Activated gamma-delta T cell treated with anti-CD3 and anti-CD28 coated beads, Interleukin-2, amount 50 U/mL, for 16 hours (primary cell): Measurements from ENCODE around the gene GALNT10.

Experiments
- DNase-seq: peaks from one replicate; pipeline ENCODE4 v3.0.0-alpha.2; 2020; ENCODE audit warnings: low read depth

Gene GALNT10

DNA sequence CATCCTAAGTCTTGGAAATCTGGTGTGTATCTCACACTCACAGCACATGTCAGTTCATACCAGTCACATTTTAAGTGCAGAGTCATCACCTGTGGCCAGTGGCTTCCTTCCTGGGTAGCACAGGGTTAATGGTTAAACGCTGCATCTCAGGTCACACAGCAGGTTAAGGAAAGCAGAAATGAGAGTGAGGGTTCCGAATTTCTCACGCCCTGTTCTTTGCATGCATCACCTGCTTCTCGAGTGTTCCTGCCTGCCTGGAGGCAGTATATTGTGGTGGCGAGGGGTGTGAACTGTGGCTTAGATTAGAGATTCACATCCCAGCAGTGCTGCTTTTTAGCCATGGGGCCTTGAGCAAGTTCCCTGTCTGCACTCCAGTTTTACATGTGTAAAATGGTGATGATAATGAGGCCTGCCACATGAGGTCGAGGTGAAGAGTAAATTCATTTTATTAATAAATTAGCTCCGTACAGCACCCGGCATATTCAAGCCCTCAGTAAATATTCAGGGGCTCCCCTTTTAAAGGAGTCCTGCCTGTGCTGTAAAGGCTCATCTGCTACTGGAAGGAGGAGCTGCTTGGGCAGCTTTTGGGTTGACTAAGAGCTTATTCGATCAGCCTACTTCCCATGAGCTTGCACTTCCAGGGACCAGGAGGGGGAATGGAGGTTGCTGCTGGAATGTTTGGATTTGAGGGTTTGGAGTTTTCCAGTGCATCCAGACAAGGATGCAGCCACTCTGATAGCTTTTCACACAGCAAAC lies 194.1 kb downstream of the GALNT10 start:
- peak; percentile 12 for DNase-seq

- peak; percentile 14 for DNase-seq
Observed at GRCh38 chr5:154385236-154385512, 194.6 kb downstream of the GALNT10 start.

- DNase-seq, result no peak
Observed at GRCh38 chr5:154386952-154387629, 196.6 kb downstream of the GALNT10 start.

DNA sequence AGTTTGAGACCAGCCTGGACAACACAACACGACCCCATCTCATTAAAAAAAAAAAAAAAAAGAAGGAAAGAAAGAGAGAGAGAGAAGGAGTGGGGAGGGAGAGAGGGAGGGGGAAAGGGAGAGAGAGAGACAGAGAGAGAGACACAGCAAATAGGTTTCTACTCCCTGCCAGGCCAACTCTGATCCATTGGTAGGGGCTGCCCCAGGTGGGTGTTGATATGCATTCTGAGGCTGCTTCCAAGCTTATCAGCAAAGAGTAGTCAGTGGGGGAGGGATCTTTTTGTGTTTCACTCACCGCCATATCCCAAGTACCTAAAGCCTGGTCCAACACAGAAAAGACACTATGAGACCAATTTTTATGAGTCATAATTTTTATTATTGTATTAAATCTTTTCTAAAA lies 198.3 kb downstream of the GALNT10 start:
- DNase-seq, result no peak

DNA sequence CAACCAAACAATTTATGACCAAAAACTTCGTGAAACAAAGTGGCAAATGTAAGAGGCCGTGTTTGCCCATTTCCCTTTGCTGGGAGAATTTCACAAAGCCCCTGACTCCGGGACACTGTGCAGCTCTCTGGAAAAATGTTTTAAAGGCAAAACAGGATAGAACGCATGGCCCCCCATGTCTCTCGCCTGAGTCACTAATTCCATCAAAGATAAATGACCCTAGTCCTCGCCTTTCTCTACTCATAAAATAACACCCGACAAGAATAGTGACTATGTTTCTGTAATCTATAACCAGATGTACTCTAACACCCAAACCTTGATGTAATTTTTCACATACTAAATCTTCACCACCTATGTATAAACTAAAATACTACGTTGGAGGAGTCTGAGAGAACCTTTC lies 199.6 kb downstream of the GALNT10 start:
- DNase-seq, result no peak

GRCh38 chr5:154390746-154391359 lies 200.3 kb downstream of the GALNT10 start:
- no peak for DNase-seq

DNA sequence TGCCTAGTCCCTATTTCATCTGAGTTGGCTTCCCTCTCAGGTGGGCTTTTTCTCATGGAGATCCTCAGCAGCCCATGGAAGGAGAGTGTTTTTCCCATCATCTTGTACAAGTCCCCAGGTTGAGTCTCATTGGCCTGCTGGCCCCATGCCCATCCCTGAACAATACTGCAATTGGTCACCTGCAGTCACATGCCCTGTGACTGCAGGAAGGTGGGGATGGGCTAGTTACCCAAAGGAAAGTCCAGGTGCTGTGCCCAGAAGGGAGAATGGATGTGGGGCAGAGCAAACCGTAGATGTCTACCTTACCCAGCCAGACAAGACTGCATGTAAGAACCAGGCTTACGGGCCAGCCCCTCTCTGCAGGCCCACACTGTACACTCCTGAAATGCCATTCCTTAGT lies 201.3 kb downstream of the GALNT10 start:
- DNase-seq, result no peak

- DNase-seq, result no peak
Observed at GRCh38 chr5:154393850-154394249, 203.3 kb downstream of the GALNT10 start.

DNA sequence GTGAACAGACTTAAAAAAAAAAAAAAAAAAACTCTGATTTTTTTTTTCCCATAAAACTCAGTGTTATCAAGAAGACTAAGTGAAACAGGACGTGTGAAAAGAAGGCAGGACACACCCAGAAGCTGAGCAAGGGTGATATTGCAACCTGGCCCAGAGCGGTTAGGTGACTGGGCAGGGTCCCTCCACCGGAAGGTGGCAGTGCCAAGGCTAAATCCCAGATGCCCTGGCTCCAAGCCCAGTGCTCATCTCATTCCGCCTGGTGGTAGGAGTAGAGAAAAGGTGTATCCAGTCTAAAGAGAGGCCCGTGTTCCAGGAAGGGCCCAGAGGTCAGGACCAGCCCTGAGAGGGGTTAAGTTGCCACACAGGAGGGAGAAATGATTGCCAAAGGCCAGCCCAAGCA lies 203.8 kb downstream of the GALNT10 start:
- DNase-seq, result no peak

DNA sequence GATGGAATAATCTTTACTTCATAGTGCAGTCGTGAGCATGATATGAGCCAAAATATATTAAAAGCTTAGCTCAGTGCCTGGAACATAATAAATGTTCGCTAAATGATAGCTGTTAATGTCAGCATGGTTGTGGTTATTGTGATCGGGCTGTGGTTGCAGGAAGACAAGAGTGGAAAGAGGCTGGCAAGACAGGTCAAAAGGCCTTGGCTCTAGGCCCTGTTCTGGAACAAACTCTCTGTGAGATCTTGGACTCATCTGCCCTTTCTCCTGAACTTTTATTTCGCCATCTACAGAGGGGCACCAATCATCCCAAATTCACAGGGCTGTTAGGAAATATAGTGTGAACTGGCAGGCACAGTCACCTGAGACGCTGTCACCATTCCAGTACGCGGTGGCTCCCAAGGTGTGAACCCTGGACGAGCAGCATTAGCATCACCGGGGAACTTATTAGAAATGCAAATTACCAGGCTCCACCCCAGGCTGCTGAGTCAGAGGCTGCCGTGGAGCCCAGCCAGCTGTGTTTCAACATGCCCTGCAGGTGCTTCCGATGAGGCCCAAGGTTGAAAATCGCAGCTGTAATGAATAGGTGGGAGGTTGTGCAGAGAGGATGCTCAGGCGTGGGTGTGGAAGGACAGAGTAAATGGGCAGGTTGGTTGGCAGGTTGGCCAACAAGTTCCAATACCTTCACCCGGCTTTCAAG lies 205.0 kb downstream of the GALNT10 start:
- DNase-seq, result no peak

DNA sequence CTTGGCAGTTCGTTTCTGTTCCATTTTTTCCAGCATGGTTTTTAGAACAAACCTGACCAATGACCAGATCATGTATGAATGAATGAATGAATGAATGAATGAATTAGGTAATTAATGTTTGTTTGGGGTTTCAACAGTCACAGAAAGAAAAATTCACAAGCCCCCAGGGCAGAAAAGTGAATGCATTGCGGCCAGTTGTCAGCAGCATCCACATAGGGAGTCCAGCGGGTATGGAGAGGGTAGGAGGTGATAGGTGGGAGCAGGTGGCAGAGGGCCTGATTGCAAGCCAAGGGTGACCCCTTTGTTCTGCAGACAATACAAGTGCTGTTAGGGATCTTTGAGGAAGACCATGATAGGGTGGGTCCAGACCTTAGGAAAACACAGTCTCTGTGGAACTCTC lies 205.6 kb downstream of the GALNT10 start:
- DNase-seq, result no peak

DNA sequence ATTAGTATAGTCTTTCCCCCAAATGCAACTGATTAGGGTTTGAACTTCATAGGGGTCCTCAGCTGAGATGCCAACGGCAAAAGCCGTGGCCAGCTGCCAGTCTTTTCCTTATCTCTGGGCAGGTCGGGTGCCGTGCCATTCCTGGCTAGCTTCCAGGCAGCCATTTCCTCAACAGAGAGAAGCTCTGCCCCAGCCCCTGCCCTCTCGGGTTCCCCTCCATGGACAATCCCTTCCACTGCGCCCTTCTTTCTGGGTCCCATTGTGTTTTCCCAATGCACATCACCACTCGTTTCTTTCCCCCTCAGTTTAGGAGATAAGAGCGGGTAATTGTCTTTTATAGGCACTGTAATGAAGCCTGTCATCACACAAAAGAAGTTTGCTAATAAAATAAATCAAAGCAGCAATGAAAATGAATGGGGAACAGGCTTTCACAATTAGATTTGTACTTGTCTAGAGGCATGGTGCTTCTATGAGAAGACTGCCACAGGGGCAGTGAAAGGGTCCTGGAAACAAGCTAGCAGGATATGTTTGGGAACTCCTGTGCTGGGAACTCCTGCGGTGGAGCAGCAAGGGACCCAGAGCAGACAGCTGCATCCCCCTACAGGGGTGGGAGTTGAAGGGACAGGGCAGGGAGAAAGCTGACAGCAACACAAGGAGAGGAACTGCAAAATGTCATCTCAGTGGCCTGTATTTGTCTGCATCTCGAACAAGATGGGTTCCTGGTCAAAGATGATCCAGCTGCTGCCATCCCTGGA lies 207.3 kb downstream of the GALNT10 start:
- DNase-seq, result no peak

DNA sequence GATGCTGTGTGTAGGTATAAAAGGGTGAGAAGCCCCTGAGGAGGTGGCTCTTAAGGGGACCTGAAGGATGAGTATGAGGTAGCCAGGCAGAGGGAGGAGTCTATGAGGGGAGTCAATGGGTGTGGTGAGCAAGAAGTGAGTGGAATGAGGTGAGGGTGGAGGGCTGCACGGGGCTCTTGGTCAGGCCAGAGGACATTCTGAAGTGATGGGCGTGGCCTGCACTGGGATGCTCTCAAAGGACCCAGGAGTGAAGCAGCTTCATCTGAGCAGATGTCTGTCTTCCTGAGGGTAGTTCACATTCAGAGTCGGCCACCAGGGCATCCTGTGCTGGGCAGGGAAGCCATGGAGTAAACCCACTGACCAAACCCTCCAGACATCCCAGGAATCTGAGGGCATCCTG lies 210.1 kb downstream of the GALNT10 start:
- DNase-seq, result no peak

- no peak for DNase-seq
Observed at GRCh38 chr5:154401355-154401754, 210.8 kb downstream of the GALNT10 start.

GRCh38 chr5:154401931-154402330 lies 211.4 kb downstream of the GALNT10 start:
- no peak for DNase-seq

DNA sequence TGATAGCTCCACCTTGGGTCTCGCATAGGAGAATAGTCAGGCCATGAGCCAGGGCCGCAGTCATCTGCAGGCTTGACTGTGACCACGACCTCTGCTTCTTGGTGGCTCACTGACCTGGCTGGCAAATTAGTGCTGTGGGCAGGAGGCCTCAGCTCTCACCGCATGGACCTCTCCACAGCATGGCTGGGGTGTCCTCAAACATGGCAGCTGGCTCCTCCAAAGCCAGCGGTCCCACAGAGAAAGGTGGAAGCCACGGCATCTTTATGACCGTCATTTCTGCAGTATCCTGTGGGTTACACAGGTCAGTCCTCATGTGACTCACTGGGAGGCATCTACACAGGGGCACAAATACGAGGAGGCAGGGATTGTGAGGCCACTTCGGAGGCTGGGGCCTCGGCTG lies 212.1 kb downstream of the GALNT10 start:
- no peak for DNase-seq

DNA sequence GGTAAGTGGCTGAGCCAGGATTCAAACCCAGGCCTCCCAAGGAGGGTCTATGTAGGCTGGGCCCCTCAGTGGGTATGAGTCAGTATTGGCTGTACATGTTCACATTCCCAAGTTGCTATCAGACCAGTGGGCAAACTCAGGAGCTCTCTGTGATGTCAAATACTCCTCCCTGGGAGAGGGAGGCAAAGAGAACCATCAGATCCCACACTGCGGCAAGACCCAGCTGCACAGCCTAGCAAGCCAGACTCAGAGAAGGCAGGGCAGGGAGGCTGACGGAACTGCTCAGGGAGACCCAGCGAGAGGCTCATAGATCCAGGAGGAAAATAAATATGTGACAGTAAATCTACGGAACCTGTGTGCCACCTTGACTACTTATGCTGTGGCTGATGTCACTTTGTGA lies 212.7 kb downstream of the GALNT10 start:
- no peak for DNase-seq

GRCh38 chr5:154403776-154404387 lies 213.3 kb downstream of the GALNT10 start:
- no peak for DNase-seq

DNA sequence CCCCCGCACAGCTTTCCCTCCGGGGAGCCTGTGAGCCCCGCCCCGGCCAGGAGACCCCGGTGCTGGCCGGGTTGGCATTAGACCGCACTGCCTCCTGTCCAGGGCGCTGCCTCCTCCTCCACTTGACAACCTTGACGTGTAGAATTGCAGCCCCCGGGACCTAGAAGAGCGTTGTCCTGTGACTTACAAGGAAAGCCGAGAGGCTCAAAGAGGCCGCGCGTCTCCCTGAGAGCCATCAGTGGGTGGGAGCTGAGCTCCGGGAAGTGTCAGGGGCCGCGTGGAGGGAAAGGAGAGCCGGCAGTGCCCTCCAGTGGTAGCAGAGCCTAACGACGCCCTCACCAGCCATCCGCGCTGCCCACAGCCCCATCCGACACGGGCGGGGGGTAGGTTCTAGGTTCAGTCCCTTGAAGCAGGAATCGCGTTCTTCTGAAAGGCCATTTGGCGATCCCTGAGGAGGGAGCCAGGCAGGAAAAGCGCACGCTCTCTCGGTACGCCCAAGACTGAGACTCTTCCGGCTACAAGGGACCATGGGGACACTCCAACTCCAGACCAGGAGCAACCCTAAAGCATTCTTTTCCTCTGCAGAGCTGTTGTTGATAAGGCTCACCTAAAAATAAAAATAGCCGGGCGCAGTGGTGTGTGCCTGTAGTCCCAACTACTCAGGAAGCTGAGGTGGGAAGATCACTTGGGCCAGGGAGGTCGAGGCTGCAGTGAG lies 214.7 kb downstream of the GALNT10 start:
- DNase-seq, result peak; percentile 54

DNA sequence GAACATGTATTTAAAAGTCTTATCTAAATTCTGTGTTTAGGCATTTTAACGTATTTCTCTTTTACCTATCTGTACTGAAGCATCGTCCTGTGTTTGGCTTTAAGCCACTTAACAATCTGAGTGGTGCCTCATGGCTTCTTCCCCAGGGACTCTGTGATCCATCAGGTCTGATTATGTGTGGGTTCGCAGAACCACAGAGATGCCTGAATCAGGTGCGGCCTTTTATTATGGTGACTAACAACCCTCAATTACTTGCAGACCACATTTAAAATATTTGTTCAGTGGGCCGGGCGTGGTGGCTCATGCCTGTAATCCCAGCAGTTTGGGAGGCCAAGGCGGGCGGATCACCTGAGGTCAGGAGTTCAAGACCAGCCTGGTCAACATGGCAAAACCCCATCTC lies 215.7 kb downstream of the GALNT10 start:
- no peak for DNase-seq

DNA sequence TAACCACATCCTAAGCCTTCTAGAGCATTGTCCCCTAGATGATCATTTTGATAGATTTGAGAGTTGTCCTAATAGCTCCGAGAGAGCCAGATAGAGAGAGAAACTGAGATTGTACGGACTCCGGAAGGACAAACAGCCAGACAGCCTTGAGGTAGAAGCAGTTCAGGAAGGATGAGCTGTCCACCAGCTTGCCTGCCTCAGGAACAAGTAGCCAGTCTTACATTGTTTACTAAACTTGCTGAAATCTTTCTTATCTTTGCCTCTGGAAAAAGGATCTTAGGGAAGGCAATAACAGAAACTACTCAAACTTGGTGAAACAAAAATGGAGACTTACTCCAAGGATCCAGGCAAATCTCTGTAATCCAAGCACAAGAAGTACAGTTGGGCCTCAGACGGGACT lies 216.3 kb downstream of the GALNT10 start:
- no peak for DNase-seq
